GM15510 (cell line): Measurements from ENCODE around the gene SERF2.

Experiments
- POLR2A ChIP-seq: IDR thresholded peaks from 3 replicates; pipeline ENCODE4 v1.6.1; 2011; ENCODE audit warnings: borderline replicate concordance; ENCODE audit not compliant: insufficient read length; ENCODE audit errors: extremely low read depth

Gene SERF2

DNA sequence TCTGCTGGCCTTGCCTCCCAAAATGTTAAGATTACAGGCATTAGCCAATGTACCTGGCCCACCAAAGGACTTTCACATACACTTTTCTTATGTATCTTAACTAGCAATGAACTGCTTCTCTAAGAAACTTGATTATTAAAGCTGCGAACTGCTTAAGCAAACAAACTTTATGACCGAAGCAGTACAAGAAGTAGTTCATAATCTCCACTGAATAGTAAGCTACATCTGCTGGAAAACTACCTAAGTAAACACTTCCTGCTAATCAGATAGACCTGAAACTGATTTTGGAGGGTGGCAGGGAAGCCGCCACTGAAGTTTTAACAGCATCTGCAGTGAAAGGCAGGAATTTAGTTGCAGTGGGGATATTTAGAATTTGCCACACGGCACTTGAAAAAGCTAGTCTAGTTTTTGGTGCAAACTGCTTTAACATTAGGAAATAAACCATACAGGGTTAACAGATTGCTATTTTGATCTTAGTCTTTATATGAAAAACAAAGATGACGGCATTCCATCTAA, 16.4 kb downstream of the SERF2 start:
- no peak for TF ChIP-seq POLR2A

DNA sequence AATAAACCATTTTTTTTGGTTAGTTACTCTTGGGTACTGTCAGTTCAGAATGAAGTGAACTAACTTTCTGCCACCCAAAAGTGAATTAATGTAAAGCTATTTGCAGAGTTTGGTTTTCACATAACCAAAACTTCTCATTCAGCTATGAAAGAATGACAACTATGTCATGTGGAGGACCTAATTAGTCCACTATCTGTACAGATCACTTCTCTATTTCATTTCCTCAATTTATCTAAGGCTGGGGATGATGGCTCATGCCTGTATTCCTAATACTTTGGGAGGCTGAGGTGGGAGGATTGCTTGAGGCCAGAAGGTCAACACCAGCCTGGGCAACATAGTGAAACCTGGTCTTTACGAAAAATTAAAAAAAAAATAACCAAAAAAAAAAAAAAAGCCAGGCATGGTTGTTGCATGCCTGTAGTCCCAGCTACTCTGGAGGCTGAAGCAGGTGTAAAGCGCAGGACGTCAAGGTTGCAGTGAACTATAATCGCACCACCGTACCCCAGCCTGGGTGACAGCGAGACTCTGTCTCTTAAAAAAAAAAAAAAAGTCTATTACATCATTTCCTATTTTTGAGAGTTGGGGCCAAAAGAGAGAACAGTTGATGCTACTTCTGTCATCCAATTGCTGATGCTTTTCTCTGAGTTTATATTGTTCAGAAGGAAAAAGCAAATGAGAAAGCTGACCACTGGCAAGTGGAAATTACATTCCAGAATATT, 17.0 kb downstream of the SERF2 start:
- TF ChIP-seq POLR2A, result no peak

DNA sequence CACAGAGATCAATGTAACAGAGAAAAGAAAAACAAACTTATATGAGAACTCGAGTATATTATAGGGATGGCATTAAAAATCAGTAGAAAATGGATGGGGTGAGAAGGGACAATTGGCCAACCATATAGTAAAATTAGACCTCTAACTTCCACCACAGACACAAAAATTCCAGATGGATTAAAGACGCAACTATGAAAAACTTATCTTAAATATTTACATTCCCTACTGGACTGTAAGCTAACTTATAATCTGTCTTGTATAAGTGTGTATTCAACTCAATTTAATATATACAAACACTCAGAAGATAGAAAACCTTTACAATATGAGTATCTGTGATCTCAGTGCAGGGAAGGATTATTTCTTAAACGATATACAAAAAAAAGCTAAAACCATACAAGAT, 29.4 kb downstream of the SERF2 start:
- no peak for TF ChIP-seq POLR2A

DNA sequence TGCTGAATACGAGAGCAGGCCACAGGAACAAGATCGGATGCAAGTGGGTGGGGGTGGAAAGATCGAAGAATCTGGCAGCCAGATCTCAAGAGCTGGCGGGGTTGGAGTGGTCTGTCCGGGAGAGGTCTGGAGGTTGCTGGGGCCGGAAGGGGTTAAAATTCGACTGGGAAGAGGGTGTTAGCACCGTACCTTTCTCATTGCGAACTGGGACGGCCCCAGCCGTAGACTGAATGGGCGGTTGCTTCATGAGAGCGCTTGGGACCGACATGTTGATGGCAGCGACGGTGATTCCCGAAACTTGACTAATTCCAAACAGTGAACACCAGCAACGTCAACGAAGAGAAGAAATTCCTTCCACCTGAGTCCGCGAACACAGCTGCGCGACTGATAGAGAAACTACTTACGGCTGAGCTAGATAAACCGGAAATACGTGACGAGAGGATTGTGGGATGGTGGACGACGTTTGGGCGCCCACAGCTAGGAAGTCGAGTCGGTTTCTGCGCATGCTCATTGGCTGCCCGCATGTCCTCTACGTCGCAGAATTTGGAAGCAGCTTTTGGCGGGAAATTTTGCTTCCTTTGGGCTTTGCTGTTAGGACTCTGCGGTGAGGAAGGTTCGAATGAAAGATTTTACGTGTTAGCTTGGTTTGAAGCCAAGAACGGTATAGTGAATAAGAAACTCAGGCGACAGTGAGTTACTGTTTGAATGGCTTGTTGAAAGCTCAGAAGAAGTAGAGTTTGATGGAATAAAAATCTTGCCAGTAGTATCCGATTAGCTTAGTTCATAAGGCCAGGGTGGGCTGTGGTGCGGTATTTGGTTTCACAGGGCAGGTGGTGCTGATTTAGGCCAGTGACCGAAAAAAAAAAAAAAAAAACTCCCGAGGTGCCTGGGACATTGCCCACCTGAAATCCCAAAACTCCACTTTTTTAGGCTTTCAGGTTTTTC, 32.5 kb downstream of the SERF2 start, which contains the start of gene MFAP1:
TSS of gene MFAP1 (minus strand) at position 389 of the 945 bp plus-strand sequence. CDS start at position 268, 121 bp downstream.
- peak; percentile 80 for TF ChIP-seq POLR2A

DNA sequence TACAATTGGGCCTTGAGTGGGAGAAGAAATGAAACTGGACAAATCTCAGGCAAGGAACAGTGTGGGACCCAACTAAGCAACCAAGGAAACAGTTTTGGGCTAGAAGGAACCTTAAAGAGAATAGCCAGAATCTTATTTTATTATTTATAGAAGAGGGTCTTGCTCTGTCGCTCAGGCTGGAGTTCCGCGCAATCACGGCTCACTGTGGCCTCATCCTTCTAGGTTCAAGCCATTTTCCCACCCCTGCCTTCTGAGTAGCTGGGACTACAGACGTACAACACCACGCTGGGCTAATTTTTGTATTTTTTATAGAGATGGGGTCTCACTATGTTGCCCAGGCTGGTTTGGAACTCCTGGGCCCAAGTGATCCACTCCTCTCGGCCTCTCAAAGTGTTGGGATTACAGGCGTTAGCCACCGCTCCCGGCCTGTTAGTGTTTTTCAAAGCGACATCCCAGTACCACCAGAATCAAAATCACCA, 33.9 kb downstream of the SERF2 start:
- no peak for TF ChIP-seq POLR2A

DNA sequence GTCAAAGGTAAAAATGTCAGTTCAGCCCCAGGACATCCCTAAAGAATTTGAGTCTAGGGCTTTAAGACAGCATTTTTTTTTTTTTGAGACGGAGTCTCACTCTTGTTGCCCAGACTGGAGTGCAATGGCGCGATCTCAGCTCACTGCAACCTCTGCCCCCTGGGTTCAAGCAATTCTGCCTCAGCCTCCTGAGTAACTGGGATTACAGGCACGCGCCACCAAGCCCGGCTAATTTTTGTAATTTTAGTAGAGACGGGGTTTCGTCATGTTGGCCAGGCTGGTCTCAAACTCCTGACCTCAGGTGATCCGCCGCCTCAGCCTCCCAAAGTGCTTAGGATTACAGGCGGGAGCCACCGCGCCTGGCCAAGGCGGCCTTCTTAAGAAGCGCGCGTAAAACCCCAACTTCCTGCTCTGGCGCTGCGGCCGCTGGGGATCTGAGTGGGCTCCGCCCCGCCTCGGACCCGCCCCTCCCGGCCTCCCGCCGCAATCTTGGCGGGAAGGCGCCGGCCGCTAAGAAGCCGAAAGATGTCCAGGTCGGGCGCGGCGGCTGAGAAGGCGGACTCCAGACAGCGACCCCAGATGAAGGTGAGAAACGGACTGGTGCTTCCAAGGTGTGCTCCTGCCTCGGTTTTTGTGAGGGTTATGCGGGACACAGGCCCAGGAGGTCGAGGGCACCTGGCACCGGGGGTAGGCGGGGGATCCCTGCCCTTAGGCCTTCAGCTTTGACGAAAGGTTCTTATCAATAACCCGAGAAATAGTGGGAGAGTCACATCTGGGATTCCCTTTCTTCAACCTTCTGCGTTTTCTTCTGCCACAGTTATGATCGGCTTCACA, 34.6 kb downstream of the SERF2 start, which contains the start of gene WDR76:
TSS of gene WDR76 (plus strand) at position 495 of the 834 bp plus-strand sequence. CDS start at position 526, 31 bp downstream.
- TF ChIP-seq POLR2A, result peak; percentile 51

DNA sequence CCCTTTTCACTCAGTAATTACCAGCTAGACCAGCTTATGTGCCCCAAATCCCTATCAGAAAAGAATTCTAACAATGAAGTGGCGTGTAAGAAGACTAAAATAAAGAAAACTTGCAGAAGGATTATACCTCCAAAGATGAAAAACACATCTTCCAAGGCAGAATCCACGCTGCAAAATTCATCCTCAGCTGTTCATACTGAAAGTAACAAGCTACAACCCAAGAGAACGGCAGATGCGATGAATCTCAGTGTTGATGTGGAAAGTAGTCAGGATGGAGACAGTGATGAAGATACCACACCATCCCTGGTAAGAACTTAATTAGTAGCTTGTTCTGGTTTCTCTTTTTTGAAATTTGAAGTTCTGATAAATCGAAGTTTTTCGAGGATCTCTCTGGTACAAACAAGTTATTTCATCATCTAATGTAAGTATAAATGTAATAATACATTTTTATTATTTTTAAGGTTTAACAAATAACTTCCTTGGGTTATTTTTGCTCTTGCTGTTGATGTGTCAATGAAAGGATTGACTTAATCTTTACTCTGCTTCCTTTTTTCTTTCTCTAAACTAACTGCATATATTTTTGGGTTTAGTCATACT, 36.0 kb downstream of the SERF2 start:
- TF ChIP-seq POLR2A, result no peak

DNA sequence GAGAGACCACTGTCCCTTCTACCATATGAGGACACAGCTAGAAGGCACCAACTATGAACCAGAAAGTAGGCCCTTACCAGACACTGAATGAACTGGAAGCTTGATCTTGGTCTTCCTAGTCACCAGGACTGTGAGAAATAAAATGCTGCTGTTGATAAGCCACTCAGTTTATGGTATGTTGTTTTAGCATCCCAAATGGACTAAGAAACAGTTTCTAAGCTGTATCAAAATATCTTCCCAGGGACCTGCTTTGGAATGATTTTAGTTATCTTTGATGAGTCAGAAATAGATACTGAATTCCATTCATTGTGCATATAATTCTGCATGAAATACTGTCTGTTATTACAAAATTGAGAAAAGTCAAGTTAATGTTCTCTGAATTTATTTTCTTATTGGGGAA, 53.3 kb downstream of the SERF2 start:
- no peak for TF ChIP-seq POLR2A
